Aorta (tissue), 5 donors: Measurements from ENCODE around the gene MPRIP. TPM values are rescaled to one million over a fixed set of nuclear protein-coding genes. Genes with fewer than 3 reads are reported as not detected.
A peak's percentile ranks its signal among the peaks of the same experiment; 100 is the strongest.

Source experiments
- ATAC-seq: fragments of 200-7000 bp; cut with Tn5 transposase; one replicate; pipeline ENCODE4 v1.9.1; 2022; ENCODE audit warnings: moderate library complexity; ENCODE audit not compliant: low FRiP score
- DNase-seq, 2 donors: peaks; one replicate each; pipeline ENCODE4 v3.0.0-alpha.2; 2020
- H3K27ac ChIP-seq, 2 donors: one replicate each; pipeline ENCODE4 v1.5.1; 2013; ENCODE audit warnings: low read length in 2 of 2, mild to moderate bottlenecking in 2 of 2, moderate library complexity in 2 of 2, control low read depth in 1 of 2, inconsistent platforms in 1 of 2, low read depth in 1 of 2
- H3K27me3 ChIP-seq, 2 donors: one replicate each; pipeline ENCODE4 v1.6.1; 2013; ENCODE audit warnings: control low read depth in 1 of 2, low read length in 1 of 2, mild to moderate bottlenecking in 1 of 2, moderate library complexity in 1 of 2; ENCODE audit not compliant: insufficient read depth in 2 of 2, control insufficient read depth in 1 of 2
- H3K36me3 ChIP-seq, 2 donors: one replicate each; pipeline ENCODE4 v1.6.1; 2013; ENCODE audit warnings: control low read depth in 1 of 2, low read length in 1 of 2, mild to moderate bottlenecking in 1 of 2; ENCODE audit not compliant: insufficient read depth in 2 of 2, control insufficient read depth in 1 of 2
- H3K4me1 ChIP-seq, 2 donors: one replicate each; pipeline ENCODE4 v1.6.1; 2013; ENCODE audit warnings: low read length in 2 of 2, control low read depth in 1 of 2, mild to moderate bottlenecking in 1 of 2, moderate library complexity in 1 of 2; ENCODE audit not compliant: insufficient read depth in 2 of 2, control insufficient read depth in 1 of 2
- H3K4me3 ChIP-seq, 2 donors: one replicate each; pipeline ENCODE4 v1.5.1; 2013; ENCODE audit warnings: low read length in 2 of 2, control low read depth in 1 of 2, mild to moderate bottlenecking in 1 of 2
- H3K9me3 ChIP-seq: one replicate; pipeline ENCODE4 v1.6.1; 2013; ENCODE audit warnings: mild to moderate bottlenecking, low read length; ENCODE audit not compliant: control insufficient read depth
- WGBS, 2 donors: extraction: QIAGEN DNeasy Blood & Tissue Kit; methylation state at CpG; one replicate each; pipeline ENCODE4 v1.1.7; 2013; 5-methylcytosine and 5-hydroxymethylcytosine counted together
- intact Hi-C, 2 donors: fragments of 100-400 bp; cut with DNase I; formaldehyde crosslinking; loops; one replicate each; pipeline versions ENCODE4 v1.14.2 to v1.15.0; 2022
- polyA plus RNA-seq, 2 donors: library from polyadenylated mRNA; stranded (reverse); fragments of 200-250 nt; gene quantifications; one replicate each; pipeline ENCODE4 v1.2.3, GENCODE V29; 2013
- total RNA-seq, 2 donors: library from RNA; stranded (reverse); fragmentation: NEBNext Ultra II Directional; extraction: Animal tissue kit (Norgen Biotek cat#: 25700); gene quantifications; one replicate each; pipeline ENCODE4 v1.2.1, GENCODE V29; 2021
- donor health status: healthy with polysubstance abuse.
- donor health status: Bipolar disorder and iron deficiency.
- donor health status: DM: no; HTN: no; CAD: no.
- donor health status: DM: no; HTN: no; CAD: no.
- donor health status: DM: yes; HTN: yes; CAD: no.

The MPRIP gene
- total and polyA plus RNA-seq, 4 donors, result 97.8 to 519 (median 301) TPM

- intact Hi-C loops, result no loop called here
- Histone ChIP-seq H3K4me3 (no peak overlapping the region), H3K27me3 (no peaks in the 10 kb centered on the region), H3K36me3 (no peaks in the 10 kb centered on the region), H3K9me3 (no peaks in the 10 kb centered on the region), H3K4me1 (no peaks in the 10 kb centered on the region), H3K27ac (no peak overlapping the region)
- ATAC-seq (no peak), DNase-seq (no peak)
- 94 to 95% methylated on average over 11 of the region's 11 CpGs for WGBS, 2 donors
Observed at GRCh38 chr17:17018021-17018441, 24.2 kb upstream of the MPRIP start.

GRCh38 chr17:17018612-17019429, 23.4 kb upstream of the MPRIP start:
- H3K27me3 ChIP-seq, result no peaks in the 10 kb centered on the region
- 93 to 96% methylated on average over 9 to 10 of the region's 10 CpGs for WGBS, 2 donors
- peak in 1 of 2 donors; percentile 44 for DNase-seq
- H3K4me3 ChIP-seq, result no peak overlapping the region
- H3K36me3 ChIP-seq, result no peaks in the 10 kb centered on the region
- H3K4me1 ChIP-seq, result no peaks in the 10 kb centered on the region
- ATAC-seq, result no peak
- no peaks in the 10 kb centered on the region for H3K9me3 ChIP-seq
- no peak overlapping the region for H3K27ac ChIP-seq
- intact Hi-C loops, result no loop called here

- ATAC-seq, result no peak
- Histone ChIP-seq H3K27ac (no peak overlapping the region), H3K27me3 (no peaks in the 10 kb centered on the region), H3K4me3 (no peak overlapping the region), H3K4me1 (no peaks in the 10 kb centered on the region), H3K9me3 (no peaks in the 10 kb centered on the region), H3K36me3 (no peaks in the 10 kb centered on the region)
- WGBS, 2 donors, result 93% methylated on average over 5 of the region's 5 CpGs
- intact Hi-C loops, result no loop called here
- no peak for DNase-seq
Observed at GRCh38 chr17:17019430-17019762, 22.9 kb upstream of the MPRIP start.

- WGBS, 2 donors, result 96 to 97% methylated on average over 13 of the region's 13 CpGs
- DNase-seq (peak in 1 of 2 donors; percentile 76), ATAC-seq (no peak)
- Histone ChIP-seq H3K27me3 (no peaks in the 10 kb centered on the region), H3K4me1 (no peaks in the 10 kb centered on the region), H3K36me3 (no peaks in the 10 kb centered on the region), H3K9me3 (no peaks in the 10 kb centered on the region), H3K4me3 (no peak overlapping the region), H3K27ac (no peak overlapping the region)
- intact Hi-C loops, result no loop called here
Observed at GRCh38 chr17:17019891-17020456, 22.3 kb upstream of the MPRIP start.

- Histone ChIP-seq H3K9me3 (no peaks in the 10 kb centered on the region), H3K4me3 (no peak overlapping the region)
- intact Hi-C loops, result no loop called here
Observed at GRCh38 chr17:17020821-17021193, 21.4 kb upstream of the MPRIP start.

GRCh38 chr17:17021194-17021863, 20.9 kb upstream of the MPRIP start:
- Histone ChIP-seq H3K4me3 (no peak overlapping the region), H3K4me1 (no peaks in the 10 kb centered on the region), H3K9me3 (no peaks in the 10 kb centered on the region), H3K36me3 (no peaks in the 10 kb centered on the region), H3K27ac (peak overlapping the region in 1 of 2 donors; percentile 48), H3K27me3 (no peaks in the 10 kb centered on the region)
- peak; percentile 79 to 89 for DNase-seq
- WGBS, 2 donors, result 6 to 12% methylated on average over 15 of the region's 15 CpGs
- intact Hi-C loops, result no loop called here
- peak; percentile 83 for ATAC-seq

More at GRCh38 chr17:17020821-17021193, 21.4 kb upstream of the MPRIP start:
- peak overlapping the region in 1 of 2 donors; percentile 48 for H3K27ac ChIP-seq
- no peaks in the 10 kb centered on the region for H3K4me1 ChIP-seq
- no peaks in the 10 kb centered on the region for H3K27me3 ChIP-seq
- WGBS, 2 donors, result 76 to 78% methylated on average over 8 of the region's 8 CpGs
- no peak for ATAC-seq
- no peaks in the 10 kb centered on the region for H3K36me3 ChIP-seq
- no peak for DNase-seq

GRCh38 chr17:17022011-17022410, 20.2 kb upstream of the MPRIP start:
- no peak for DNase-seq
- no peak for ATAC-seq
- Histone ChIP-seq H3K4me3 (no peak overlapping the region), H3K27me3 (no peaks in the 10 kb centered on the region), H3K27ac (no peak overlapping the region), H3K36me3 (no peaks in the 10 kb centered on the region), H3K4me1 (no peaks in the 10 kb centered on the region), H3K9me3 (no peaks in the 10 kb centered on the region)
- intact Hi-C loops, result no loop called here
- 96% methylated on average over 4 of the region's 4 CpGs for WGBS, 2 donors

- Histone ChIP-seq H3K4me1 (no peaks in the 10 kb centered on the region), H3K27ac (no peak overlapping the region), H3K36me3 (no peaks in the 10 kb centered on the region), H3K9me3 (no peaks in the 10 kb centered on the region), H3K27me3 (no peaks in the 10 kb centered on the region), H3K4me3 (no peak overlapping the region)
- DNase-seq (peak in 1 of 2 donors; percentile 63), ATAC-seq (no peak)
- intact Hi-C loops, result no loop called here
- WGBS, 2 donors, result 95 to 96% methylated on average over 5 of the region's 5 CpGs
Observed at GRCh38 chr17:17022456-17022855, 19.8 kb upstream of the MPRIP start.
